K562 (cell line): Measurements from ENCODE around the gene FOXN3. TPM values are rescaled to one million over a fixed set of nuclear protein-coding genes. Genes with fewer than 3 reads are reported as not detected.

Source experiments
- ATAC-seq: fragments of 200-7000 bp; cut with Tn5 transposase; 3 replicates; pipeline ENCODE4 v1.9.1; 2020; ENCODE audit warnings: moderate library complexity
- BruUV-seq: library from RNA; stranded (reverse); fragments of 400-500 nt; replicated peaks from 2 replicates; lab custom pipeline; 2021; lab: Mats Ljungman, UMichigan
- CTCF ChIA-PET: fragments of 300-600 bp; formaldehyde crosslinking; extraction: SDS; loops from one replicate; lab custom pipeline; 2021; ENCODE audit warnings: low intra/inter-chr PET ratio; lab: Yijun Ruan, JAX
- POLR2A ChIA-PET: fragments of 300-600, 350-650 bp; sonication (Branson Sonifier 250); formaldehyde crosslinking; extraction: SDS; loops from one replicate; lab custom pipeline; 2021; ENCODE audit warnings: antibody characterized with exemption, inconsistent platforms; lab: Yijun Ruan, JAX
- DNase-seq, 4 experiments: peaks; one replicate each; pipeline versions ENCODE4 v3.0.0 to v3.0.0-alpha.2; 2011 to 2018; ENCODE audit warnings: low spot score in 3 of 4, mixed read lengths in 3 of 4; ENCODE audit errors: extremely low read depth in 1 of 4
- FAIRE-seq: peaks from 2 replicates; lab custom pipeline; 2011; peaks lifted over from hg19 to GRCh38; lab: Jason Lieb, UNC
- H2AFZ ChIP-seq: 2 replicates; pipeline ENCODE4 v1.6.0; 2011; ENCODE audit warnings: low read depth, low read length, control low read depth, inconsistent platforms
- H3K27ac ChIP-seq: fragments of 200-600 bp; 3 replicates; pipeline ENCODE4 v1.8.0; 2011; ENCODE audit warnings: low read depth, mild to moderate bottlenecking, control low read depth, inconsistent platforms, low read length, moderate library complexity, mixed read lengths; ENCODE audit errors: extremely low read depth
- H3K27me3 ChIP-seq, 2 experiments: fragments of 300-600 bp in 1 of 2; 2 replicates in 1 of 2; 3 replicates in 1 of 2; pipeline versions ENCODE4 v1.6.0 to v1.8.0; 2011; ENCODE audit warnings: inconsistent platforms in 2 of 2, low read length in 2 of 2, mild to moderate bottlenecking in 1 of 2, mixed read lengths in 1 of 2, moderate library complexity in 1 of 2; ENCODE audit not compliant: control insufficient read depth in 2 of 2, insufficient read depth in 2 of 2
- H3K36me3 ChIP-seq: fragments of 300-600 bp; 3 replicates; pipeline ENCODE4 v1.8.0; 2011; ENCODE audit warnings: mild to moderate bottlenecking, low read length, inconsistent platforms; ENCODE audit not compliant: control insufficient read depth, insufficient read depth
- H3K4me1 ChIP-seq, 2 experiments: fragments of 200-600 bp in 1 of 2; replicated peaks in 1 of 2; 2 replicates in 1 of 2; 3 replicates in 1 of 2; pipeline versions ENCODE4 v1.5.1 to v1.8.0; 2011; ENCODE audit warnings: inconsistent platforms in 2 of 2, low read length in 2 of 2, mild to moderate bottlenecking in 1 of 2, mixed read lengths in 1 of 2, moderate library complexity in 1 of 2; ENCODE audit not compliant: control insufficient read depth in 2 of 2, insufficient read depth in 2 of 2
- H3K4me2 ChIP-seq: 2 replicates; pipeline ENCODE4 v1.6.1; 2011; ENCODE audit warnings: low read length, control low read depth, inconsistent platforms, mixed read lengths; ENCODE audit not compliant: insufficient read depth
- H3K4me3 ChIP-seq: fragments of 200-600 bp; sonication (generic), shearing (Covaris generic); 2 replicates; pipeline ENCODE4 v1.5.1; 2016; ENCODE audit warnings: control low read depth, inconsistent platforms
- H3K79me2 ChIP-seq: fragments of 200-600 bp; 3 replicates; pipeline ENCODE4 v1.8.0; 2011; ENCODE audit warnings: low read length, inconsistent platforms; ENCODE audit not compliant: control insufficient read depth, insufficient read depth
- H3K9ac ChIP-seq, 2 experiments: 2 replicates each; pipeline versions ENCODE4 v1.6.0 to v1.6.1; 2011; ENCODE audit warnings: low read depth in 2 of 2, low read length in 2 of 2, control low read depth in 1 of 2, inconsistent platforms in 1 of 2, mild to moderate bottlenecking in 1 of 2, mixed read lengths in 1 of 2; ENCODE audit not compliant: insufficient read depth in 1 of 2
- H3K9me1 ChIP-seq: one replicate; pipeline ENCODE4 v1.6.0; 2011; ENCODE audit warnings: inconsistent platforms, mild to moderate bottlenecking, low read length, moderate library complexity; ENCODE audit not compliant: control insufficient read depth, insufficient read depth
- H3K9me3 ChIP-seq: replicated peaks from 2 replicates; pipeline ENCODE4 v1.5.1; 2011; ENCODE audit warnings: low read depth, low read length, inconsistent platforms; ENCODE audit not compliant: control insufficient read depth, insufficient read depth
- H4K20me1 ChIP-seq: replicated peaks from 2 replicates; pipeline ENCODE4 v1.6.1; 2011; ENCODE audit warnings: low read length, inconsistent platforms, mixed read lengths; ENCODE audit not compliant: control insufficient read depth, insufficient read depth
- JUNB ChIP-seq: fragments of 450-650 bp; formaldehyde crosslinking; conservative IDR thresholded peaks from 2 replicates; pipeline ENCODE4 v1.4.0; 2020; ENCODE audit warnings: mild to moderate bottlenecking
- KAT8 ChIP-seq: fragments of 450-650 bp; IDR thresholded peaks from 2 replicates; pipeline ENCODE4 v1.6.1; 2016; ENCODE audit warnings: low read depth, mild to moderate bottlenecking
- KDM5B ChIP-seq: fragments of 200-600 bp; sonication (generic); IDR thresholded peaks from 2 replicates; pipeline ENCODE4 v1.6.1; 2012; ENCODE audit warnings: low read depth, mild to moderate bottlenecking, moderate library complexity, low read length, control low read depth, inconsistent platforms; ENCODE audit not compliant: insufficient replicate concordance
- MCM3 ChIP-seq: fragments of 450-650 bp; IDR thresholded peaks from 2 replicates; pipeline ENCODE4 v1.6.1; 2016
- MECOM ChIP-seq: fragments of 250-450 bp; sonication (Bioruptor Pico); IDR thresholded peaks from 2 replicates; pipeline ENCODE4 v1.8.0; 2022; ENCODE audit warnings: inconsistent platforms
- MYBL2 ChIP-seq, 2 experiments: fragments of 450-650 bp in 1 of 2; sonication (generic) in 1 of 2; formaldehyde crosslinking in 1 of 2; IDR thresholded peaks; 2 replicates each; pipeline versions ENCODE4 v1.6.1 to v1.8.1; 2017 to 2022; ENCODE audit warnings: borderline replicate concordance in 1 of 2, inconsistent platforms in 1 of 2, low read depth in 1 of 2, mild to moderate bottlenecking in 1 of 2, missing genetic modification reagents in 1 of 2, moderate library complexity in 1 of 2
- PTTG1 ChIP-seq: fragments of 450-650 bp; IDR thresholded peaks from 2 replicates; pipeline ENCODE4 v1.6.1; 2016; ENCODE audit warnings: low read depth, mild to moderate bottlenecking, missing genetic modification characterization, missing compliant biosample characterization
- RAD21 ChIP-seq, 2 experiments: fragments of 250-450 bp in 1 of 2; fragments of 450-650 bp in 1 of 2; sonication (Bioruptor Pico) in 1 of 2; formaldehyde crosslinking in 1 of 2; IDR thresholded peaks in 1 of 2; conservative IDR thresholded peaks in 1 of 2; 2 replicates each; pipeline versions ENCODE4 v1.4.0 to v1.8.0; 2020 to 2022; ENCODE audit warnings: mild to moderate bottlenecking in 2 of 2, moderate library complexity in 1 of 2
- RBBP5 ChIP-seq: fragments of 200-600 bp; sonication (generic); IDR thresholded peaks from 2 replicates; pipeline ENCODE4 v1.6.1; 2012; ENCODE audit warnings: borderline replicate concordance, mild to moderate bottlenecking, low read length, control low read depth, inconsistent platforms; ENCODE audit not compliant: insufficient read depth, poor library complexity, severe bottlenecking
- SRSF9 ChIP-seq: fragments of 200-400 bp; formaldehyde crosslinking; IDR thresholded peaks from 2 replicates; pipeline ENCODE4 v1.6.1; 2017; ENCODE audit warnings: low read depth, low read length, borderline replicate concordance
- SUPT5H ChIP-seq: fragments of 450-650 bp; IDR thresholded peaks from 2 replicates; pipeline ENCODE4 v1.6.1; 2016
- ZNF324 ChIP-seq: fragments of 250-450 bp; sonication (Bioruptor Pico); IDR thresholded peaks from 2 replicates; pipeline ENCODE4 v1.4.0; 2020; ENCODE audit warnings: mild to moderate bottlenecking
- ZNF79 ChIP-seq: fragments of 250-450 bp; sonication (Bioruptor Pico); IDR thresholded peaks from 2 replicates; pipeline ENCODE4 v1.4.0; 2020; ENCODE audit warnings: low read depth, mild to moderate bottlenecking, moderate library complexity
- WGBS: fragments of 100-300 bp; shearing (Covaris generic); methylation state at CpG from one replicate; pipeline ENCODE4 v1.1.6; 2016; ENCODE audit warnings: low coverage, mixed read lengths; ENCODE audit not compliant: insufficient coverage; ENCODE audit errors: missing lambda C conversion rate; 5-methylcytosine and 5-hydroxymethylcytosine counted together
- in situ Hi-C: fragments of 300-500 bp; cut with MboI; formaldehyde crosslinking; loops from 4 replicates; pipeline ENCODE4 v1.15.0; 2018; ENCODE audit warnings: inconsistent platforms, mixed read lengths
- intact Hi-C: fragments of 100-400 bp; cut with micrococcal nuclease; formaldehyde crosslinking; loops from 2 replicates; pipeline ENCODE4 v1.14.2; 2022
- polyA plus RNA-seq, 8 experiments: library from polyadenylated mRNA; depleted of rRNA in 4 of 8; stranded (reverse) in 5 of 8; unstranded in 3 of 8; fragments of >200 nt; fragmentation: Nextera tagmentation in 2 of 8; fragmentation: Illumina TruSeq in 1 of 8; extraction: Ambion mirVana in 2 of 8; extraction: Trizol in 1 of 8; gene quantifications; 2 replicates each; pipeline versions ENCODE4 v1.2.1 to v1.2.3, GENCODE V29; 2011 to 2014; ENCODE audit warnings: inconsistent platforms in 1 of 8, missing spikeins in 1 of 8
- total RNA-seq, 7 experiments: library from RNA; depleted of rRNA in 6 of 7; stranded (reverse); fragments of >200 nt in 6 of 7; fragmentation: Illumina TruSeq in 2 of 7; extraction: Trizol in 2 of 7; gene quantifications; 2 replicates each; pipeline versions ENCODE4 v1.2.1 to v1.2.3, GENCODE V29; 2011 to 2021; ENCODE audit warnings: low replicate concordance in 1 of 7
- TF ChIP-seq, protein P1 (sequence below), 3 experiments: fragments of 200-800 bp in 1 of 3; sonication (Bioruptor generic) in 1 of 3; sonication (generic) in 1 of 3; formaldehyde crosslinking in 1 of 3; IDR thresholded peaks; 2 replicates each; pipeline versions ENCODE4 v1.6.1 to v1.8.0; 2016 to 2022; ENCODE audit warnings: mild to moderate bottlenecking in 2 of 3, missing compliant biosample characterization in 2 of 3, missing genetic modification characterization in 2 of 3, missing genetic modification reagents in 1 of 3
- TF ChIP-seq, protein P2 (sequence below): sonication (generic); formaldehyde crosslinking; IDR thresholded peaks from 2 replicates; pipeline ENCODE4 v1.8.0; 2022; ENCODE audit warnings: mild to moderate bottlenecking, missing genetic modification reagents

Gene FOXN3
- total and polyA plus RNA-seq, 9 of the 15 experiments (the other 6 are each of a cell fraction or from before 2014, with no cell fraction given) = 0.07 to 1.3 (median 0.40) TPM

DNA sequence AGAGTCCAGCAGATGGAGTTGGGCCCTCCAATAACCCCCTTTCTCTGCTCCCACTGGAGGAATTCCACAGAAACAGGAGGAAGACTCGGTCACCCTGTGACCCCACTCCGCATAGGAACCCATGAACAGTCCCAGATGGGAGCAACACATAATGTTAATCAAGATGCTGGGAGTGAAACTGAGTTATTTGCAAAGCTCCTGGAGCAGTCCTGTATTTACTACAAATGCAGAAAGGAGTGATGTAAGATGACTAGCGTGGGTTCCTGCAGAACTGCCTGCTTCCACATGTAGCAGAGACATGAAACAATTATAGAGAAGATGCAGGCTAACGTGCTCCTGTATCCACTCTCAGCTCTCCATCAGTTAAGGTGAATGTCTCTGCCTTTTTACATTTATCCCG lies 274.7 kb downstream of the FOXN3 start (continued):
- TF ChIP-seq RBBP5 = no peak
- no peak for TF ChIP-seq SUPT5H
- TF ChIP-seq, protein P1, sequence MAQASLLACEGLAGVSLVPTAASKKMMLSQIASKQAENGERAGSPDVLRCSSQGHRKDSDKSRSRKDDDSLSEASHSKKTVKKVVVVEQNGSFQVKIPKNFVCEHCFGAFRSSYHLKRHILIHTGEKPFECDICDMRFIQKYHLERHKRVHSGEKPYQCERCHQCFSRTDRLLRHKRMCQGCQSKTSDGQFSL (CRISPR knock-in tag; IDR thresholded peaks at IDR 0.05) = no peak
- TF ChIP-seq, protein P1 (tag; IDR thresholded peaks at IDR 0.05) = no peak
- no peak for TF ChIP-seq MECOM (CRISPR knock-in tag)
- no peak for TF ChIP-seq JUNB (CRISPR knock-in tag)
- no peak for TF ChIP-seq MCM3

DNA sequence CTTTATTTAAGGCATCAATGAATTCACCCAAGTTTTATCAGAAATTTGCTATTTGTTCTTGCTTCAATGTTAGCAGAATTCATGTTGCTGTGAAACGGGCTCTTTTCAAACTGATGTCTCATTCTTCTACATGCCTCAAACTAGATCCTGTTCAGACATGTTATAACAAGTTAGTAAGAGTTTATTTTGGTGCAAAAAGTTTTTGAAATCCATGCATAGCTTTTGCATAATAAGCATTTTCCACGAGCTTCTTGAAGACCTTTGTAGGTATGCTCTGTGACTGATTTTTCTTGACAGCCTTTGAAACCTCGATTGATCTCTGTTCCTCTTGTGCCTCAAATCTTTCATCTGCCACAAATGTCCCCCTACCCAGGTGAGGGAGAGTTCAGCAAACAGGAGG lies 275.2 kb downstream of the FOXN3 start:
- in situ Hi-C loops = no loop called here
- Histone ChIP-seq H3K9me3 (no peaks in the 10 kb centered on the region), H3K4me1 (peaks cover 0 to 3% of the 10 kb centered on the region in 2 experiments; a peak in 3 of 5 replicates), H2AFZ (no peak overlapping the region), H3K9me1 (no peaks in the 10 kb centered on the region), H3K9ac (no peak overlapping the region), H3K27me3 (peaks cover 0 to 6% of the 10 kb centered on the region in 2 experiments; a peak in 1 of 5 replicates), H3K4me2 (no peak overlapping the region), H3K27ac (no peak overlapping the region)
- DNase-seq = no peak
- ATAC-seq = no peak
- POLR2A ChIA-PET = no interaction called here
- no TSS peak for BruUV-seq
- CTCF ChIA-PET = no interaction called here
- FAIRE-seq = no peak
- WGBS = 5% methylated on average over 3 of the region's 3 CpGs
- TF ChIP-seq, protein P2, sequence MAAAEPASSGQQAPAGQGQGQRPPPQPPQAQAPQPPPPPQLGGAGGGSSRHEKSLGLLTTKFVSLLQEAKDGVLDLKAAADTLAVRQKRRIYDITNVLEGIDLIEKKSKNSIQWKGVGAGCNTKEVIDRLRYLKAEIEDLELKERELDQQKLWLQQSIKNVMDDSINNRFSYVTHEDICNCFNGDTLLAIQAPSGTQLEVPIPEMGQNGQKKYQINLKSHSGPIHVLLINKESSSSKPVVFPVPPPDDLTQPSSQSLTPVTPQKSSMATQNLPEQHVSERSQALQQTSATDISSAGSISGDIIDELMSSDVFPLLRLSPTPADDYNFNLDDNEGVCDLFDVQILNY (CRISPR knock-in tag) = no peak
- TF ChIP-seq MYBL2 (IDR thresholded peaks at IDR 0.05; ENCODE audit: low read depth) = no peak
- TF ChIP-seq MYBL2 (CRISPR knock-in tag; IDR thresholded peaks at IDR 0.05; ENCODE audit: borderline replicate concordance) = no peak
- TF ChIP-seq ZNF324 = no peak
- TF ChIP-seq ZNF79 (CRISPR knock-in tag) = no peak
- TF ChIP-seq KAT8 = no peak
- no peak for TF ChIP-seq RAD21 (CRISPR knock-in tag; conservative IDR thresholded peaks at IDR 0.05 in 1 of 2, IDR thresholded peaks at IDR 0.05 in 1 of 2)
- no peak for TF ChIP-seq KDM5B
- TF ChIP-seq SRSF9 = no peak
- TF ChIP-seq PTTG1 (tag) = no peak
- TF ChIP-seq, all 486 proteins: peak for 0
- no peaks in the 10 kb centered on the region for H3K36me3 ChIP-seq
- H4K20me1 ChIP-seq = no peaks in the 10 kb centered on the region
- no peak overlapping the region for H3K4me3 ChIP-seq
- no peaks in the 10 kb centered on the region for H3K79me2 ChIP-seq
- intact Hi-C loops = no loop called here
